ENCODE results near the gene FAM171A1. TPM values are rescaled to one million over a fixed set of nuclear protein-coding genes. Genes with fewer than 3 reads are reported as not detected.
"Not testable (repeated sequence)": the region's sequence is repeated elsewhere in the genome, so short reads cannot be mapped to it uniquely, and the experiment has no call there.

The FAM171A1 gene
- total RNA-seq, 2 experiments from 2014 or later = 7.0 to 8.0 TPM

GRCh38 chr10:15333181-15333580, 37.9 kb downstream of the FAM171A1 start:
- POLR2A ChIA-PET, H3K36me3 Mint-ChIP-seq: not testable (repeated sequence)

GRCh38 chr10:15331461-15331860, 39.6 kb downstream of the FAM171A1 start:
- Mint-ChIP-seq H3K36me3 (no peaks in the 10 kb centered on the region), H3K4me1 (peaks cover 5% of the 10 kb centered on the region), H3K4me3 (no peak overlapping the region), H3K9me3 (no peaks in the 10 kb centered on the region), H3K27ac (no peak overlapping the region), H3K27me3 (no peaks in the 10 kb centered on the region)
- DNase-seq = no peak
- no peak for ATAC-seq (ENCODE audit: low read depth)
- POLR2A ChIA-PET = no interaction called here

More at GRCh38 chr10:15333181-15333580, 37.9 kb downstream of the FAM171A1 start:
- not testable (repeated sequence) for H3K27me3 Mint-ChIP-seq; H3K27ac Mint-ChIP-seq; H3K4me1 Mint-ChIP-seq; DNase-seq; H3K9me3 Mint-ChIP-seq; ATAC-seq (ENCODE audit: low read depth); H3K4me3 Mint-ChIP-seq

GRCh38 chr10:15329437-15329836, 41.7 kb downstream of the FAM171A1 start:
- ATAC-seq (ENCODE audit: low read depth) (no peak), DNase-seq (no peak)
- Mint-ChIP-seq H3K36me3 (no peaks in the 10 kb centered on the region), H3K4me1 (peaks cover 3% of the 10 kb centered on the region), H3K27ac (no peak overlapping the region), H3K27me3 (no peaks in the 10 kb centered on the region), H3K9me3 (peaks cover 1% of the 10 kb centered on the region), H3K4me3 (no peak overlapping the region)
- POLR2A ChIA-PET = no interaction called here

GRCh38 chr10:15325944-15326284, 45.2 kb downstream of the FAM171A1 start:
- Mint-ChIP-seq H3K4me3 (no peak overlapping the region), H3K27ac (no peak overlapping the region), H3K4me1 (peaks cover 3% of the 10 kb centered on the region), H3K9me3 (peaks cover 1% of the 10 kb centered on the region), H3K27me3 (peaks cover under 1% of the 10 kb centered on the region), H3K36me3 (no peaks in the 10 kb centered on the region)
- no peak for DNase-seq
- POLR2A ChIA-PET = no interaction called here
- ATAC-seq (ENCODE audit: low read depth) = no peak

- H3K9me3 Mint-ChIP-seq = peaks cover 1% of the 10 kb centered on the region
- peaks cover 3% of the 10 kb centered on the region for H3K4me1 Mint-ChIP-seq
- DNase-seq (no peak), ATAC-seq (ENCODE audit: low read depth) (no peak)
- POLR2A ChIA-PET = no interaction called here
- no peak overlapping the region for H3K27ac Mint-ChIP-seq
- H3K27me3 Mint-ChIP-seq = peaks cover 4% of the 10 kb centered on the region
- no peak overlapping the region for H3K4me3 Mint-ChIP-seq
- H3K36me3 Mint-ChIP-seq = no peaks in the 10 kb centered on the region
Measured at GRCh38 chr10:15325243-15325943, 45.7 kb downstream of the FAM171A1 start.

- H3K27ac Mint-ChIP-seq = no peak overlapping the region
- ATAC-seq (ENCODE audit: low read depth) = no peak
- peaks cover 3% of the 10 kb centered on the region for H3K4me1 Mint-ChIP-seq
- DNase-seq = no peak
- POLR2A ChIA-PET = no interaction called here
- H3K4me3 Mint-ChIP-seq = no peak overlapping the region
- peaks cover 3% of the 10 kb centered on the region for H3K9me3 Mint-ChIP-seq
- H3K27me3 Mint-ChIP-seq = peaks cover 4% of the 10 kb centered on the region
- no peaks in the 10 kb centered on the region for H3K36me3 Mint-ChIP-seq
Measured at GRCh38 chr10:15324611-15325010, 46.5 kb downstream of the FAM171A1 start.

- H3K4me1 Mint-ChIP-seq = peaks cover 3% of the 10 kb centered on the region
- POLR2A ChIA-PET = no interaction called here
- no peak overlapping the region for H3K27ac Mint-ChIP-seq
- DNase-seq = no peak
- H3K36me3 Mint-ChIP-seq = no peaks in the 10 kb centered on the region
- peaks cover 3% of the 10 kb centered on the region for H3K9me3 Mint-ChIP-seq
- no peak for ATAC-seq (ENCODE audit: low read depth)
- no peak overlapping the region for H3K4me3 Mint-ChIP-seq
- peaks cover 4% of the 10 kb centered on the region for H3K27me3 Mint-ChIP-seq
Measured at GRCh38 chr10:15324113-15324512, 47.0 kb downstream of the FAM171A1 start.

- POLR2A ChIA-PET = no interaction called here
- DNase-seq (no peak), ATAC-seq (ENCODE audit: low read depth) (no peak)
- Mint-ChIP-seq H3K27ac (no peak overlapping the region), H3K4me3 (no peak overlapping the region), H3K9me3 (peaks cover 3% of the 10 kb centered on the region), H3K4me1 (peaks cover 3% of the 10 kb centered on the region), H3K36me3 (no peaks in the 10 kb centered on the region), H3K27me3 (peaks cover 6% of the 10 kb centered on the region)
Measured at GRCh38 chr10:15322356-15322755, 48.7 kb downstream of the FAM171A1 start.

GRCh38 chr10:15321431-15322341, 49.4 kb downstream of the FAM171A1 start:
- POLR2A ChIA-PET = no interaction called here
- Mint-ChIP-seq H3K4me1 (peaks cover 3% of the 10 kb centered on the region), H3K36me3 (no peaks in the 10 kb centered on the region), H3K4me3 (no peak overlapping the region), H3K27me3 (peaks cover 6% of the 10 kb centered on the region), H3K9me3 (peaks cover 3% of the 10 kb centered on the region), H3K27ac (no peak overlapping the region)
- no peak for DNase-seq
- ATAC-seq (ENCODE audit: low read depth) = no peak

- no peak for ATAC-seq (ENCODE audit: low read depth)
- H3K9me3 Mint-ChIP-seq = peaks cover 2% of the 10 kb centered on the region
- peaks cover 6% of the 10 kb centered on the region for H3K27me3 Mint-ChIP-seq
- H3K4me3 Mint-ChIP-seq = no peak overlapping the region
- H3K27ac Mint-ChIP-seq = no peak overlapping the region
- H3K4me1 Mint-ChIP-seq = peaks cover 2% of the 10 kb centered on the region
- DNase-seq = no peak
- POLR2A ChIA-PET = no interaction called here
- H3K36me3 Mint-ChIP-seq = no peaks in the 10 kb centered on the region
Measured at GRCh38 chr10:15320522-15321203, 50.4 kb downstream of the FAM171A1 start.

- DNase-seq = no peak
- H3K27ac Mint-ChIP-seq = no peak overlapping the region
- H3K4me1 Mint-ChIP-seq = no peaks in the 10 kb centered on the region
- peaks cover 2% of the 10 kb centered on the region for H3K9me3 Mint-ChIP-seq
- no peak overlapping the region for H3K4me3 Mint-ChIP-seq
- ATAC-seq (ENCODE audit: low read depth) = no peak
- no peaks in the 10 kb centered on the region for H3K36me3 Mint-ChIP-seq
- H3K27me3 Mint-ChIP-seq = peaks cover 6% of the 10 kb centered on the region
- POLR2A ChIA-PET = no interaction called here
Measured at GRCh38 chr10:15320118-15320517, 51.0 kb downstream of the FAM171A1 start.

GRCh38 chr10:15316871-15317464, 54.1 kb downstream of the FAM171A1 start:
- Mint-ChIP-seq H3K27me3 (peaks cover 11% of the 10 kb centered on the region), H3K4me3 (no peak overlapping the region), H3K4me1 (peaks cover 2% of the 10 kb centered on the region), H3K9me3 (peaks cover 2% of the 10 kb centered on the region), H3K36me3 (no peaks in the 10 kb centered on the region), H3K27ac (no peak overlapping the region)
- POLR2A ChIA-PET = no interaction called here
- ATAC-seq (ENCODE audit: low read depth) (no peak), DNase-seq (no peak)

- no peak for ATAC-seq (ENCODE audit: low read depth)
- Mint-ChIP-seq H3K4me3 (no peak overlapping the region), H3K27ac (no peak overlapping the region), H3K4me1 (peaks cover 2% of the 10 kb centered on the region), H3K27me3 (peaks cover 11% of the 10 kb centered on the region), H3K9me3 (peaks cover 2% of the 10 kb centered on the region), H3K36me3 (no peaks in the 10 kb centered on the region)
- POLR2A ChIA-PET = no interaction called here
- DNase-seq = no peak
Measured at GRCh38 chr10:15316145-15316544, 54.9 kb downstream of the FAM171A1 start.
